ENCODE results near the gene CPTP.

DNA sequence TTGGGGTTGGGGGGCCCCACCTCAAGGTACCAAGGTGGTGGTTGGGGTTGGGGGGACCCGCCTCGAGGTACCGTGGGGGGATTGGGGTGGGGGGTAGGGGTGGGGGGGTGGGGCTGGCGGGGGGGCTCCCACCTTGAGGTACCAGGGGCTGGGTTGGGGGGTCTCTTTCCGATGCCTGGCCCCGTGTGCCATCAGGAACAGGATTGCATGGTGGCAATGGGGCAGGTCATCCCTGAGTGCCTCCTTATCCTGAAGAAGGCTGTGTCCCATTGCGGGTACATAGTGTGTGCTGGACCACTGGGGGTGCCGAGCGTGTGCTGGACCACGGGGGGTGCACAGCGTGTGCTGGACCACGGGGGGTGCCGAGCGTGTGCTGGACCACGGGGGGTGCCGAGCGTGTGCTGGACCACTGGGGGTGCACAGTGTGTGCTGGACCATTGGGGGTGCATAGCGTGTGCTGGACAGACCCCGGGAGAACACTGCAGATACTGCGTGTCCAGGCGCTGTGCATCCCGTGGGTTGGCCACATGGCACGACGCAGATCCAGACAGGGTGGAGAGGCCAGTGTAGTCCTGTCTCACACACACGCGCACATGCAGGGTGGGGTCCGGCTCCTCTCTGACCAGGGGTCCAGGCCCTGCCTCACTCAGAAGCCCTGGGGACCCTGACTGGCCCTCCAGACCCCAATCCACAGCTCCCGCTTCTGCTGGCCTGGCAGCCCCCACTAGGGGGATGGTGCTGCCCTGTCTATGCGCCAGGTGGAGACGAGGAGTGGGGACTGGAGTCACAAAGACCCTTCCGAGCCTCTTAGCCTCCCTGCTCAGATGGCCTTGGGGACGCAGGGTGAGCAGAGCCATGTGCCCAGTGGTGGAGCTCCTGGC, 40.1 kb upstream of the CPTP start:
- TF ChIP-seq, protein P1, sequence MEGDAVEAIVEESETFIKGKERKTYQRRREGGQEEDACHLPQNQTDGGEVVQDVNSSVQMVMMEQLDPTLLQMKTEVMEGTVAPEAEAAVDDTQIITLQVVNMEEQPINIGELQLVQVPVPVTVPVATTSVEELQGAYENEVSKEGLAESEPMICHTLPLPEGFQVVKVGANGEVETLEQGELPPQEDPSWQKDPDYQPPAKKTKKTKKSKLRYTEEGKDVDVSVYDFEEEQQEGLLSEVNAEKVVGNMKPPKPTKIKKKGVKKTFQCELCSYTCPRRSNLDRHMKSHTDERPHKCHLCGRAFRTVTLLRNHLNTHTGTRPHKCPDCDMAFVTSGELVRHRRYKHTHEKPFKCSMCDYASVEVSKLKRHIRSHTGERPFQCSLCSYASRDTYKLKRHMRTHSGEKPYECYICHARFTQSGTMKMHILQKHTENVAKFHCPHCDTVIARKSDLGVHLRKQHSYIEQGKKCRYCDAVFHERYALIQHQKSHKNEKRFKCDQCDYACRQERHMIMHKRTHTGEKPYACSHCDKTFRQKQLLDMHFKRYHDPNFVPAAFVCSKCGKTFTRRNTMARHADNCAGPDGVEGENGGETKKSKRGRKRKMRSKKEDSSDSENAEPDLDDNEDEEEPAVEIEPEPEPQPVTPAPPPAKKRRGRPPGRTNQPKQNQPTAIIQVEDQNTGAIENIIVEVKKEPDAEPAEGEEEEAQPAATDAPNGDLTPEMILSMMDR (conservative IDR thresholded peaks at IDR 0.05; ENCODE audit: low read depth, low read length): no peak
- TF ChIP-seq EZH2 (IDR thresholded peaks at IDR 0.05; ENCODE audit: low read length, unreplicated experiment): no peak
- no peak for TF ChIP-seq EZH2phosphoT487 (IDR thresholded peaks at IDR 0.05; ENCODE audit: borderline replicate concordance, low read length)

Measured in PC-3 (cell line).